ENCODE data around the gene CHD5.

Gene CHD5

DNA sequence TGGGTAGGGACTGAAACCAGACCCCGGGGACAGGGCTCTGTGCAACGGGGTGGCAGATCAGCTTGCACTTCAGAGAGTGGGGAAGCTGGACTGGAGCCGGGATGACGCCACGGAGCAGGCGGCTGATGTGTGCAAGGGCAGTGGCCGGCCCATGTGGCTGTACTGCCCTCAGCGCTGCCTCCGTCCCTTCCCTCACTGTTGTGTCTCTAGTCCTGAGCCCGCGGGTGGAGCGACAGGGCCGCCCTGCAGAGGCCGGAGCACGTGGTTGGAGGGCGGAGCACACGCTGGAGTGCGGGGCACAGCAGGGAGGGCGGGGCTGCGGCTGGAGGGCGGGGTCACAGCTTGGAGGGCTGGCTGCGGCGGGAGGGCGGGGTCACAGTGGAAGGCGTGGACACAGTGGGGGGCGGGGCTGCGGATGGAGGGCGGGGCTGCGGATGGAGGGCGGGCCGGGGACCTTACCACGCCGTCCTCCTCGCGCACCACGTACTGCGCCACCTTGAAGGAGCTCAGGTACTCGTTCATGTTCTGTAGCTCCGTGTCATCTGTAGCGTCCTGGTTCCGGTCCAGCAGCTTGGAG is 52.4 kb downstream of the CHD5 start:
- Histone ChIP-seq H3K4me3 (ENCODE audit: low read length, poor library complexity, severe bottlenecking) (no peak overlapping the region), H3F3A (ENCODE audit: low read depth) (no peaks in the 10 kb centered on the region), H3K9me3 (ENCODE audit: insufficient read depth, low read depth, low read length) (no peaks in the 10 kb centered on the region), H3K9me2 (replicated peaks; ENCODE audit: low read depth, low read length) (no peaks in the 10 kb centered on the region), H4K20me1 (ENCODE audit: insufficient read depth, low read length, poor library complexity, severe bottlenecking) (no peaks in the 10 kb centered on the region), H3K9ac (ENCODE audit: low read depth, low read length, poor library complexity, severe bottlenecking) (no peak overlapping the region), H3K36me3 (ENCODE audit: insufficient read depth, low read length) (no peaks in the 10 kb centered on the region), H3K27me3 (ENCODE audit: insufficient read depth, low read length, poor library complexity, severe bottlenecking) (no peaks in the 10 kb centered on the region), H3K4me2 (ENCODE audit: low read depth, low read length, poor library complexity, severe bottlenecking) (no peak overlapping the region), H3K4me1 (ENCODE audit: insufficient read depth, low read length, poor library complexity, severe bottlenecking) (no peaks in the 10 kb centered on the region), H2AFZ (ENCODE audit: low read length) (no peak overlapping the region), H3K79me2 (ENCODE audit: insufficient read depth, low read length) (no peaks in the 10 kb centered on the region)
- TF ChIP-seq, protein P1, sequence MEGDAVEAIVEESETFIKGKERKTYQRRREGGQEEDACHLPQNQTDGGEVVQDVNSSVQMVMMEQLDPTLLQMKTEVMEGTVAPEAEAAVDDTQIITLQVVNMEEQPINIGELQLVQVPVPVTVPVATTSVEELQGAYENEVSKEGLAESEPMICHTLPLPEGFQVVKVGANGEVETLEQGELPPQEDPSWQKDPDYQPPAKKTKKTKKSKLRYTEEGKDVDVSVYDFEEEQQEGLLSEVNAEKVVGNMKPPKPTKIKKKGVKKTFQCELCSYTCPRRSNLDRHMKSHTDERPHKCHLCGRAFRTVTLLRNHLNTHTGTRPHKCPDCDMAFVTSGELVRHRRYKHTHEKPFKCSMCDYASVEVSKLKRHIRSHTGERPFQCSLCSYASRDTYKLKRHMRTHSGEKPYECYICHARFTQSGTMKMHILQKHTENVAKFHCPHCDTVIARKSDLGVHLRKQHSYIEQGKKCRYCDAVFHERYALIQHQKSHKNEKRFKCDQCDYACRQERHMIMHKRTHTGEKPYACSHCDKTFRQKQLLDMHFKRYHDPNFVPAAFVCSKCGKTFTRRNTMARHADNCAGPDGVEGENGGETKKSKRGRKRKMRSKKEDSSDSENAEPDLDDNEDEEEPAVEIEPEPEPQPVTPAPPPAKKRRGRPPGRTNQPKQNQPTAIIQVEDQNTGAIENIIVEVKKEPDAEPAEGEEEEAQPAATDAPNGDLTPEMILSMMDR (conservative IDR thresholded peaks at IDR 0.05; ENCODE audit: low read length): no peak
- TF ChIP-seq EZH2phosphoT487 (IDR thresholded peaks at IDR 0.05; ENCODE audit: borderline replicate concordance): no peak

DNA sequence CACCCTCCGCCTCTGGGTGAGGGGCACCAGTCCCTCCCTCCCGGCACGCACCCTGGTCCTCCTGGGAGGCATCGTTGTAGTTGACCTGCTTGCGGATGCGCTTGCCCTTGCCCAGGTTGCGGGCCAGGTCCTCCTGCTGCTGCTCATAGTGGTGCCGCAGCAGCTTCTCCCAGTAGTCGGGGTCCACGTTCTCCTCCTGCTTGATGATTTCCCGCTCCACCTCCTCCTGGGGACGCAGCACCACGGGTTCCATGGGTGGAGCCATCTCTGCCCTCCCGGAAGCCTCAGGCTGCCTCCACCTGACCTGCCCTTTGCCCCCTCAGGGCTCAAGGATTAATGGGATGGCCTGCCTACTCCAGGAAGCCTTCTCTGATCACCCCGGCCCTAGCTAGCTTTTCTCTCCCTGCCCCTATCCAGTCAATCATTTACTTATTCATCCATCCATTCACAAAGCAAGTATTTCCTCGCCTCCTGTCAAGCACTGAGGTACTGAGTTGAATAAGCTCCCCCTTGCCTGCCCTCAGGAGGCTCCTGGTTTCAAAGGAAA is 53.5 kb downstream of the CHD5 start:
- Histone ChIP-seq H3K9me2 (replicated peaks; ENCODE audit: low read depth, low read length) (no peaks in the 10 kb centered on the region), H3K36me3 (ENCODE audit: insufficient read depth, low read length) (no peaks in the 10 kb centered on the region), H3F3A (ENCODE audit: low read depth) (no peaks in the 10 kb centered on the region), H3K9ac (ENCODE audit: low read depth, low read length, poor library complexity, severe bottlenecking) (no peak overlapping the region), H3K4me3 (ENCODE audit: low read length, poor library complexity, severe bottlenecking) (no peak overlapping the region), H4K20me1 (ENCODE audit: insufficient read depth, low read length, poor library complexity, severe bottlenecking) (no peaks in the 10 kb centered on the region), H3K4me2 (ENCODE audit: low read depth, low read length, poor library complexity, severe bottlenecking) (no peak overlapping the region), H3K79me2 (ENCODE audit: insufficient read depth, low read length) (no peaks in the 10 kb centered on the region), H2AFZ (ENCODE audit: low read length) (no peak overlapping the region), H3K4me1 (ENCODE audit: insufficient read depth, low read length, poor library complexity, severe bottlenecking) (no peaks in the 10 kb centered on the region), H3K9me3 (ENCODE audit: insufficient read depth, low read depth, low read length) (no peaks in the 10 kb centered on the region), H3K27me3 (ENCODE audit: insufficient read depth, low read length, poor library complexity, severe bottlenecking) (no peaks in the 10 kb centered on the region)
- TF ChIP-seq, protein P1 (conservative IDR thresholded peaks at IDR 0.05; ENCODE audit: low read length): no peak
- TF ChIP-seq EZH2phosphoT487 (IDR thresholded peaks at IDR 0.05; ENCODE audit: borderline replicate concordance): no peak

DNA sequence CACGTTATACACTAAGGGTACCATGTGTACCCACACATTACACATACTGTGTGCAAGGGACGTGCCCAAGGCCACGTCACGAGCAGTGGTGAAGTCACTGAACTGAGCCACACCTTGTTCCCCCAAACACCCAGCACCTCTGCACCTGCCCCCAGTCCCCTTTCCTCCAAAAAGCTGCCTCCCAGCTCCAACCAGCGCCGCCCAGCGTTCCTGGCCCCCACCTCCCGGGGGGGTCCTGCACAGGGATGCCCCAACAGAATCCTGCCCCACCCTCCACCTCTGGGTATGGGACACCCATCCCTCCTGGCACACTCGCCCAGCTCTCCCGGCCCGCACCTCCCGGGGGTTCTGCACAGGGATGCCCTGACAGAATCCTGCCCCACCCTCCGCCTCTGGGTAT is 54.1 kb downstream of the CHD5 start:
- H3K79me2 ChIP-seq (ENCODE audit: insufficient read depth, low read length): no peaks in the 10 kb centered on the region
- no peak for TF ChIP-seq EZH2phosphoT487 (IDR thresholded peaks at IDR 0.05; ENCODE audit: borderline replicate concordance)
- TF ChIP-seq, protein P1 (conservative IDR thresholded peaks at IDR 0.05; ENCODE audit: low read length): no peak
- no peak overlapping the region for H3K4me2 ChIP-seq (ENCODE audit: low read depth, low read length, poor library complexity, severe bottlenecking)
- no peaks in the 10 kb centered on the region for H3K9me2 ChIP-seq (replicated peaks; ENCODE audit: low read depth, low read length)
- no peaks in the 10 kb centered on the region for H3K27me3 ChIP-seq (ENCODE audit: insufficient read depth, low read length, poor library complexity, severe bottlenecking)
- no peaks in the 10 kb centered on the region for H3F3A ChIP-seq (ENCODE audit: low read depth)
- H3K4me3 ChIP-seq (ENCODE audit: low read length, poor library complexity, severe bottlenecking): no peak overlapping the region
- H3K9ac ChIP-seq (ENCODE audit: low read depth, low read length, poor library complexity, severe bottlenecking): no peak overlapping the region
- no peaks in the 10 kb centered on the region for H3K4me1 ChIP-seq (ENCODE audit: insufficient read depth, low read length, poor library complexity, severe bottlenecking)
- no peaks in the 10 kb centered on the region for H3K9me3 ChIP-seq (ENCODE audit: insufficient read depth, low read depth, low read length)
- H3K36me3 ChIP-seq (ENCODE audit: insufficient read depth, low read length): no peaks in the 10 kb centered on the region
- H2AFZ ChIP-seq (ENCODE audit: low read length): no peak overlapping the region
- no peaks in the 10 kb centered on the region for H4K20me1 ChIP-seq (ENCODE audit: insufficient read depth, low read length, poor library complexity, severe bottlenecking)

Data from Loucy (cell line).